Left kidney (tissue), 2 donors: ENCODE results near the gene TGFBRAP1. TPM values are rescaled to one million over a fixed set of nuclear protein-coding genes. Genes with fewer than 3 reads are reported as not detected.
A peak's percentile ranks its signal among the peaks of the same experiment; 100 is the strongest.

Experiments
- DNase-seq: peaks from one replicate; pipeline ENCODE4 v3.0.0-alpha.2; 2013
- polyA plus RNA-seq: library from polyadenylated mRNA; unstranded; fragments of 120-200 nt; gene quantifications from one replicate; pipeline ENCODE4 v1.2.1, GENCODE V29; 2013; ENCODE audit not compliant: insufficient read length

TGFBRAP1 gene
- polyA plus RNA-seq, 1 donor: 15.8 TPM

GRCh38 chr2:105315314-105315713, 14.2 kb downstream of the TGFBRAP1 start:
- no peak for DNase-seq

- no peak for DNase-seq
These were observed 15.7 kb downstream of the TGFBRAP1 start for GRCh38 chr2:105313877-105314276.

- no peak for DNase-seq
These were observed 20.4 kb downstream of the TGFBRAP1 start for GRCh38 chr2:105309147-105309545.

- no peak for DNase-seq
These were observed 21.0 kb downstream of the TGFBRAP1 start for GRCh38 chr2:105308382-105309146.

GRCh38 chr2:105307962-105308361, 21.6 kb downstream of the TGFBRAP1 start:
- no peak for DNase-seq

- DNase-seq: no peak
These were observed 22.0 kb downstream of the TGFBRAP1 start for GRCh38 chr2:105307550-105307949.

GRCh38 chr2:105307146-105307545, 22.4 kb downstream of the TGFBRAP1 start:
- DNase-seq: no peak

- no peak for DNase-seq
These were observed 27.9 kb downstream of the TGFBRAP1 start for GRCh38 chr2:105301646-105302045.

- DNase-seq: no peak
These were observed 30.2 kb downstream of the TGFBRAP1 start for GRCh38 chr2:105299290-105299689.

- DNase-seq: no peak
These were observed 31.5 kb downstream of the TGFBRAP1 start for GRCh38 chr2:105298017-105298416.

GRCh38 chr2:105297216-105297615, 32.3 kb downstream of the TGFBRAP1 start:
- no peak for DNase-seq

- no peak for DNase-seq
These were observed 33.4 kb downstream of the TGFBRAP1 start for GRCh38 chr2:105296017-105296611.

- peak; percentile 72 for DNase-seq
These were observed 34.6 kb downstream of the TGFBRAP1 start for GRCh38 chr2:105294844-105295481.

GRCh38 chr2:105294046-105294445, 35.5 kb downstream of the TGFBRAP1 start:
- DNase-seq: no peak

- DNase-seq: no peak
These were observed 37.6 kb downstream of the TGFBRAP1 start for GRCh38 chr2:105291981-105292380.

GRCh38 chr2:105290981-105291660, 38.4 kb downstream of the TGFBRAP1 start:
- DNase-seq: no peak

GRCh38 chr2:105288133-105288532, 41.4 kb downstream of the TGFBRAP1 start:
- no peak for DNase-seq

- DNase-seq: no peak
These were observed 41.8 kb downstream of the TGFBRAP1 start for GRCh38 chr2:105287692-105288091.

GRCh38 chr2:105283532-105283931, 46.0 kb downstream of the TGFBRAP1 start:
- DNase-seq: no peak

- DNase-seq: no peak
These were observed 49.3 kb downstream of the TGFBRAP1 start for GRCh38 chr2:105280281-105280680.

GRCh38 chr2:105279126-105279525, 50.4 kb downstream of the TGFBRAP1 start:
- DNase-seq: no peak

GRCh38 chr2:105278654-105279053, 50.9 kb downstream of the TGFBRAP1 start:
- DNase-seq: no peak

- DNase-seq: no peak
These were observed 55.5 kb downstream of the TGFBRAP1 start for GRCh38 chr2:105274046-105274445.
